ENCODE data around the gene WDR76. TPM values are rescaled to one million over a fixed set of nuclear protein-coding genes. Genes with fewer than 3 reads are reported as not detected.

Gene WDR76
- total RNA-seq, 2 experiments from 2014 or later, result 126 to 170 TPM

DNA sequence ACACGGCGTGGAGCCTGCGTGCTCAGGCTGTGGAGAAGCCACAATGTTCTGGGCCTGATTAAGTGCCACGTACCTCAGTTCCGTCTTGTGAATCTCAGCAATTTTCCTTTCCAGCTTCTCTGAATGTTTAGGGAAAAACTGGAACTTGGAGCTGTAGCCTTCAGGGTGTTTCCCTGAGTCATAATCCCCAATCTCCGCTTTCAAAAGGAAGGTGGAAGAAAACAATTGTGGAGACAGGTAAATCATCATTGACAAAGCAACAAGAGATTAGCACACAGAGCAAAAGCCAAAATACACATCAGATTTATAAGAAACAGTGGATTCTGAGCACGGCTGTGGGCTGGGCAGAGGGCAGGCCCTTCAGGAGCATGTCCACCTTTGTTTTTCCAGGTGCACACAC, 79.0 kb downstream of the WDR76 start:
- no peaks in the 10 kb centered on the region for H4K20me1 ChIP-seq (ENCODE audit: insufficient read depth, low read length)
- CTCF ChIA-PET (ENCODE audit: unreplicated experiment), result no interaction called here
- no TSS peak for BruUV-seq (replicated peaks)
- intact Hi-C loops (cut with micrococcal nuclease; ENCODE audit: unreplicated experiment), result no loop called here
- no peaks in the 10 kb centered on the region for H3K79me2 ChIP-seq (ENCODE audit: insufficient read depth, low read depth, low read length)
- no peaks in the 10 kb centered on the region for H3K9me2 ChIP-seq (ENCODE audit: insufficient read depth, low read length)
- peaks cover 3% of the 10 kb centered on the region for H3K4me1 ChIP-seq (ENCODE audit: insufficient read depth, low read length, poor library complexity, severe bottlenecking)
- no peak overlapping the region for H2AFZ ChIP-seq (ENCODE audit: low read length)
- no peaks in the 10 kb centered on the region for H3K36me3 ChIP-seq (ENCODE audit: insufficient read depth, low read length)
- POLR2A ChIA-PET, result no interaction called here
- H3K4me3 ChIP-seq (ENCODE audit: low read depth, low read length, poor library complexity, severe bottlenecking), result no peak overlapping the region
- no peak overlapping the region for H3K4me2 ChIP-seq (ENCODE audit: low read length)
- no peak for TF ChIP-seq EZH2phosphoT487 (IDR thresholded peaks at IDR 0.05; ENCODE audit: borderline replicate concordance, low read depth, low read length)
- TF ChIP-seq, protein P1, sequence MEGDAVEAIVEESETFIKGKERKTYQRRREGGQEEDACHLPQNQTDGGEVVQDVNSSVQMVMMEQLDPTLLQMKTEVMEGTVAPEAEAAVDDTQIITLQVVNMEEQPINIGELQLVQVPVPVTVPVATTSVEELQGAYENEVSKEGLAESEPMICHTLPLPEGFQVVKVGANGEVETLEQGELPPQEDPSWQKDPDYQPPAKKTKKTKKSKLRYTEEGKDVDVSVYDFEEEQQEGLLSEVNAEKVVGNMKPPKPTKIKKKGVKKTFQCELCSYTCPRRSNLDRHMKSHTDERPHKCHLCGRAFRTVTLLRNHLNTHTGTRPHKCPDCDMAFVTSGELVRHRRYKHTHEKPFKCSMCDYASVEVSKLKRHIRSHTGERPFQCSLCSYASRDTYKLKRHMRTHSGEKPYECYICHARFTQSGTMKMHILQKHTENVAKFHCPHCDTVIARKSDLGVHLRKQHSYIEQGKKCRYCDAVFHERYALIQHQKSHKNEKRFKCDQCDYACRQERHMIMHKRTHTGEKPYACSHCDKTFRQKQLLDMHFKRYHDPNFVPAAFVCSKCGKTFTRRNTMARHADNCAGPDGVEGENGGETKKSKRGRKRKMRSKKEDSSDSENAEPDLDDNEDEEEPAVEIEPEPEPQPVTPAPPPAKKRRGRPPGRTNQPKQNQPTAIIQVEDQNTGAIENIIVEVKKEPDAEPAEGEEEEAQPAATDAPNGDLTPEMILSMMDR (conservative IDR thresholded peaks at IDR 0.05; ENCODE audit: low read length), result no peak
- no peak overlapping the region for H3K27ac ChIP-seq (ENCODE audit: low read depth, low read length, poor library complexity, severe bottlenecking)
- DNase-seq (ENCODE audit: low spot score), result no peak
- no peaks in the 10 kb centered on the region for H3K9me3 ChIP-seq (ENCODE audit: low read length)

DNA sequence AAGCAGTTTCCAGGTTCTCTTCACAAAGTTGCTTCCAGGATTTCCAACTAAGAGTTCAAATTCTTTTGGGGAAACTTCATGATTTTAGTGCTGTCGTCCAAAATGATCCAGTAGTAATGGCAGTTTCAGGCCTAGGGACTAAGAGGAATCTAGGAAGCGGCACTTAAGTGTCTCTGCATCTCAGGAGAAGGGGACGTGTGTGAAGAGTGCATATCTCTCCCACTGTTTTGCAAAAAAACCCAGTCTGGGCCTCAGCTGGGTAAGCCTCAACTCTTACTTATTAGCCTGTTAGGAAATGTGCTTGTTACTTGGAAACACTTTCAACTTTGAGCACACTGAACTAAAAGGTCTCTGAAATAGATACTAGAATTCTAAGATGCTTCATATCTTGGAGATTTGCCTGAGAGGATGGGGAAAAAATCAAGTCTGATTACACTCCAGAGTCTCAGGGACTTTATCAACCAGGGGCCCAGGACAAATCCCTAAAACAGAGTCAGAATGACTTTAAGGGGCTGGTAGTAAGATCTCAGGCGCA, 81.8 kb downstream of the WDR76 start:
- H3K27ac ChIP-seq (ENCODE audit: low read depth, low read length, poor library complexity, severe bottlenecking), result no peak overlapping the region
- TF ChIP-seq, protein P1 (conservative IDR thresholded peaks at IDR 0.05; ENCODE audit: low read length), result no peak
- TF ChIP-seq EZH2phosphoT487 (IDR thresholded peaks at IDR 0.05; ENCODE audit: borderline replicate concordance, low read depth, low read length), result no peak
- no peaks in the 10 kb centered on the region for H3K9me3 ChIP-seq (ENCODE audit: low read length)
- DNase-seq (ENCODE audit: low spot score), result no peak
- no peak overlapping the region for H3K4me3 ChIP-seq (ENCODE audit: low read depth, low read length, poor library complexity, severe bottlenecking)
- H4K20me1 ChIP-seq (ENCODE audit: insufficient read depth, low read length), result no peaks in the 10 kb centered on the region
- no peak overlapping the region for H3K4me2 ChIP-seq (ENCODE audit: low read length)
- BruUV-seq (replicated peaks), result no TSS peak
- POLR2A ChIA-PET, result interaction anchor here (0.6 kb wide), 1 partner anchor 154 kb away, joined by 3 read pairs; no protein-coding TSS in a partner anchor
- no peaks in the 10 kb centered on the region for H3K9me2 ChIP-seq (ENCODE audit: insufficient read depth, low read length)
- H2AFZ ChIP-seq (ENCODE audit: low read length), result no peak overlapping the region
- H3K4me1 ChIP-seq (ENCODE audit: insufficient read depth, low read length, poor library complexity, severe bottlenecking), result peaks cover 3% of the 10 kb centered on the region
- H3K79me2 ChIP-seq (ENCODE audit: insufficient read depth, low read depth, low read length), result no peaks in the 10 kb centered on the region
- CTCF ChIA-PET (ENCODE audit: unreplicated experiment), result no interaction called here
- intact Hi-C loops (cut with micrococcal nuclease; ENCODE audit: unreplicated experiment), result no loop called here
- no peaks in the 10 kb centered on the region for H3K36me3 ChIP-seq (ENCODE audit: insufficient read depth, low read length)

DNA sequence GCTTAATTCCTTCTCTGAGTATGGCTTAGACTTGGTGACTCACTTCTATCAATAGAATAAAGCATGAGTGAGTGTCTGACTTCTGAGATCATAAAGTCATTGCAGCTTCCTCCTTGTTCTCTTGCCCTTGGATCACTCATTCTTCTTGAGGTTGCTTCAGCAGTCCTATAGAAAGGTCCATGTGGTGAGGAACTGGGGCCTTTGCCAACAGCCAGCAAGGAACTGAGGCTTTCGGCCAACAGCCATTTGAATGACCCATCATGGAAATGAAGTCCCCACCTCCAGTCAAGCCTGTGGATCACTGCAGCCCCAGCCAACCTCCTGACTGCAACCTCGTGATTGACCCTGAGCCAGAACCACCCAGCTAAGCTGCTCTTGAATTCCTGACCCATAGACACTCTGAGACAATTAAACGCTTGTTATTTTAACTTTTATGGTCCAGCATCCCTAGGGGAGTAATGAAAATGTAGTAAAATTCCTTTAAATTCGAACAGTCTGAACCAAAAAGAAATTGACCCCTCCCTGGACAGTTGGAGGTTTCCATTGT, 84.5 kb downstream of the WDR76 start:
- DNase-seq (ENCODE audit: low spot score), result no peak
- intact Hi-C loops (cut with micrococcal nuclease; ENCODE audit: unreplicated experiment), result no loop called here
- BruUV-seq (replicated peaks), result no TSS peak
- Histone ChIP-seq H3K4me1 (ENCODE audit: insufficient read depth, low read length, poor library complexity, severe bottlenecking) (no peaks in the 10 kb centered on the region), H3K27ac (ENCODE audit: low read depth, low read length, poor library complexity, severe bottlenecking) (no peak overlapping the region), H2AFZ (ENCODE audit: low read length) (no peak overlapping the region), H3K79me2 (ENCODE audit: insufficient read depth, low read depth, low read length) (no peaks in the 10 kb centered on the region), H3K4me3 (ENCODE audit: low read depth, low read length, poor library complexity, severe bottlenecking) (no peak overlapping the region), H3K9me2 (ENCODE audit: insufficient read depth, low read length) (no peaks in the 10 kb centered on the region), H3K36me3 (ENCODE audit: insufficient read depth, low read length) (no peaks in the 10 kb centered on the region), H3K4me2 (ENCODE audit: low read length) (no peak overlapping the region), H4K20me1 (ENCODE audit: insufficient read depth, low read length) (no peaks in the 10 kb centered on the region), H3K9me3 (ENCODE audit: low read length) (no peaks in the 10 kb centered on the region)
- no peak for TF ChIP-seq EZH2phosphoT487 (IDR thresholded peaks at IDR 0.05; ENCODE audit: borderline replicate concordance, low read depth, low read length)
- TF ChIP-seq, protein P1 (conservative IDR thresholded peaks at IDR 0.05; ENCODE audit: low read length), result no peak
- ChIA-PET CTCF (ENCODE audit: unreplicated experiment) (no interaction called here), POLR2A (no interaction called here)

Data from OCI-LY7 (cell line).